SW480 (cell line): ENCODE data around the gene CDO1.
"Not testable (repeated sequence)": the region's sequence is repeated elsewhere in the genome, so short reads cannot be mapped to it uniquely, and the experiment has no call there.

Experiments
- DNase-seq: peaks from one replicate; pipeline ENCODE4 v3.0.0-alpha.2; 2016; ENCODE audit warnings: low spot score

Gene CDO1

GRCh38 chr5:115829913-115830312 is 13.5 kb upstream of the CDO1 start:
- no peak for DNase-seq

DNA sequence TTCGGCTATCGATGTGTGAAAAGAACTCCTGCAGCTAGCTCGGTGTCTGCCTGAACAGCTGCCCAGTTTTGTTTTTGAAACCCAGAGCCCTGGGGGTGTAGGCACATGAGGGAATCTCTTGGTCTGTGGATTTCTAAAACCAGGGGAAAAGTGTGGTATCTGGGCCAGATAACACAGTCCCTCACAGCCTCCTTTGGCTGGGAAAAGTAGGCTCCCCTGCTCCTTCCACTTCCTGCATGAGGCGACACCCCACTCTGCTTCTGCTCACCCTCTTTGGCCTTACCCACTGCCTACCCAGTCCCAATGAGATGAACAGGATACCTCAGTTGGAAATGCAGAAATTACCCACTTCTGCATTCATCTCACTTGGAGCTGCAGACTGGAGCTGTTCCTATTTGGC is 9.5 kb upstream of the CDO1 start:
- DNase-seq = no peak

DNA sequence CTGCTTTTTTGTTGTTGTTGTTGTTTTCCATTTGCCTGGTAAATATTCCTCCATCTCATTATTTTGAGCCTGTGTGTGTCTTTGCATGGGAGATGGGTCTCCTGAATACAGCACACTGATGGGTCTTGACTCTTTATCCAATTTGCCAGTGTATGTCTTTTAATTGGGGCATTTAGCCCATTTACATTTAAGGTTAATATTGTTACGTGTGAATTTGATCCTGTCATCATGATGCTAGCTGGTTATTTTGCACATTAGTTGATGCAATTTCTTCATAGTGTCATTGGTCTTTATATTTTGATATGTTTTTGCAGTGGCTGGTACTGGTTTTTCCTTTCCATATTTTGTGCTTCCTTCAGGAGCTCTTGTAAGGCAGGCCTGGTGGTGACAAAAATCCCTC is 8.5 kb upstream of the CDO1 start:
- not testable (repeated sequence) for DNase-seq

- no peak for DNase-seq
These were observed 4.4 kb upstream of the CDO1 start for GRCh38 chr5:115820846-115821245.

GRCh38 chr5:115818821-115819220 is 2.4 kb upstream of the CDO1 start:
- peak; percentile 32 for DNase-seq

DNA sequence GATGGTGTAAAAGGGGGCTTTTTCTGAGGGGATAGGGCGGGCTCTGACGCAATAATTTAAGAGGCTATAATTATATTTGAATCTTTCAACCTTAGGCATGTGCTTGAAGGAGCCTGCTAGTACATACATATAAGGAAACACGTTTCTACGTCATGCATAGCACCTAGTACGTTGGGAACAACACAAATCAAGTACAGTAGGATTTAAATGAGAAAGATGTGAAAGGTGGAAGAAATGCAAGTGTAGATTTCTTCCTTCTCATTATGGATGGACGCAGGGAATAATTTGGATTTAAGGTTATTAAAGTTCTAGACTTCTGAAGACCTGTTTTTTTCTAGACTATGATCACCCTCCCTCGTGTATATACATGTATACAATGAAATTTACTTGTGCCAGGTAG is 927 bp upstream of the CDO1 start:
- no peak for DNase-seq

GRCh38 chr5:115815693-115816225 is 700 bp downstream of the CDO1 start:
- no peak for DNase-seq

DNA sequence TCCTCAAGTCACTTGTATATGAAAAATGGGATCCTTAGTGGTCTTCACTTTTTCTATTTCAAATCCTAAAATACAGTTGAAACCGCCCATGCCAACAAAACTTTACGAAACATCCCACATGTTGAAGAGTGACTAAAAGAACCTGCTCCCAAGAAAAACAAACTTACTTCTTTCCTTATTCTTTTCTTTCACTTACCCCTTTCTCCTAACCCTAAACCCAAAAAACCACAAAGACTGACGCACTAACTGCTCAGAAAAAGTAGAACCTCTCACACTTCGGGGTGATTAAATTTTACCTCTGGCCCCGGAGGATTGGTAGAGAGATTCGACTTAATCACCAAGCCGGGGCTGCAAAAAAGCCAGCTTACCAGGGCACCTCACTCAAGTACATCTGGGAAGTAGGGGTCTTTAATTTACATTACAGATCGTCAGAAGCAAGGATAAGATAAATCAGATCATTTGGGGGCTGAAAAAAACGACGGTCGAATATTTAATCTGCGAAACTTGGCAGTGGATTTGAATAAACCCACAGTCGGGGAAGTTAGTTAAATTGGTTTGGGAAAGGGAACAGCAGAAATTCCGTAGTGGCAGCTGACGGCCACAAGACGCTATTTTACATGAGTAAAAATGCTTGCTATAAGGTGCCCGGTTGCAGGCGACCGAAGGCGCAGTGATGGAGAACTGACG is 1.3 kb downstream of the CDO1 start:
- DNase-seq = no peak

DNA sequence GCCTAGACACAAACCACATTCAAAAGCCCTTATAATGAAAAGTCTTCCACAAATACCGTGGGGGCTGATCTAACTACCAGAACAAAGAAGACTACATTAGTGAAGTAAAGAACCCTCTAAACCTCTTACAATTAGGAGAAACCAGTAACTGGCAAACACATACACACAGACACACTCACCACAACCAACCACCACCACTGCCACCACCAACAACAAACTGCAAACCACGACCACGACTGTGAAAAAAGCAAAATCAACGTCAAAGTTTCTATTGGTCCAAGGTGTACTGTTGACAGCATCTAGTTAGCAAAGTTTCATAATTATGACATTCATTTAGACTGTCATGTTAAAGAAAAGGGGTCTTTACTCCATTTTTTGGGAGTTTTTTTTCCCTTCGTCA is 2.7 kb downstream of the CDO1 start:
- DNase-seq = no peak

- no peak for DNase-seq
These were observed 4.1 kb downstream of the CDO1 start for GRCh38 chr5:115812372-115812771.

GRCh38 chr5:115811406-115811805 is 5.1 kb downstream of the CDO1 start:
- DNase-seq = no peak

GRCh38 chr5:115810761-115811160 is 5.7 kb downstream of the CDO1 start:
- DNase-seq = no peak

DNA sequence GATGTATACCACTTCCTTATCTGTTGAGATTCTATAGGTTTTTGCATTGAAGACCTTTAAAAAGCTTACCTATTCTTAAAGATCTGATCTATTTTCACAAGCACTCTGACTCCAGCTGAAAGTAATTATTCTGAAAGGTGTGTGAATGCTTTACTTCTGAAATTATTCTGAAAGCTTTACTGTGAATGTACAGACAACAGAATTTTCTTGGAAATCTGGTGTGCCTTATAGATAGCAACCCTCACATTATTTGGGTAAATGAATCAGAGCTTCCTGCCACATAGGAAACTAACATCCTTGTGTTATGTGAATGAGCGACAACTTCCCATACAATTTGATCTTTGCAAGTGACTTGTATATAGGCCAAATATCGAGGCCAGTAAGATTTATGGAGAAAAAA is 6.5 kb downstream of the CDO1 start:
- DNase-seq = no peak

DNA sequence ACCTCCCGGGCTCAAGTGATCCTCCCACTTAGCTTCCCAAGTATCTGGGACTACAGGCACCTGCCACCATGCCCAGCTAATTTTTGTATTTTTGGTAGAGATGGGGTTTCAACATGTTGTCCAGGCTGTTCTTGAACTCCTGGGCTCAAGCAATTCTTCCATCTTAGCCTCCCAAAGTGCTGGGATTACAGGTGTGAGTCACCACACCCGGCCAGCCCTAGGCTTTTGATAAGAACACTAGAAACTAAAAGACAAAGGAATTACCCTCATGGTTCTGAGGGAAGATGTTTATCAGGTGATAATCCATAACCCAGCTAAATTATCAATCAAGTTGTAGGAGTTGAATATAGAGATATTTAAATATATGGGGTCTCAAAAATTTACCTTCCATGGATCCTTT is 8.4 kb downstream of the CDO1 start:
- not testable (repeated sequence) for DNase-seq

DNA sequence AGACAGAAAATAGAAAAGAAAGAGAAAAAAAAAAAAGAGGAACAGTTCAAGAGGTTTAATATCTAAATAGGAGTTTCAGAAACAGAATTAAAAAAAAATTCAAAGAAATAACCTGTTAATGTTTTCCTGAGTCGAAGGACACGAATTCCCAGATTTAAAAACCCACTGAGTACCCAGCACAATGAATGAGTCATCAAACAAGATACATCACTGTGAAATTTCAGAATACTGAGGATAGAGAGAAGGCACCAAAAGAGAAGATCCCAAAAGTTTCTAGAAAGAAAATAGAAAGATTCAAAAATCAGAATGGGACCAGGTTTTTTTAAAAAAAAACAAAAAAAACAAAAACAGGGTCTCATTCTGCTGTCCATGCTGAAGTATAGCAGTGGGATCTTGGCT is 8.8 kb downstream of the CDO1 start:
- DNase-seq = no peak

- DNase-seq = no peak
These were observed 9.3 kb downstream of the CDO1 start for GRCh38 chr5:115806986-115807653.

- no peak for DNase-seq
These were observed 14.5 kb downstream of the CDO1 start for GRCh38 chr5:115801984-115802383.

DNA sequence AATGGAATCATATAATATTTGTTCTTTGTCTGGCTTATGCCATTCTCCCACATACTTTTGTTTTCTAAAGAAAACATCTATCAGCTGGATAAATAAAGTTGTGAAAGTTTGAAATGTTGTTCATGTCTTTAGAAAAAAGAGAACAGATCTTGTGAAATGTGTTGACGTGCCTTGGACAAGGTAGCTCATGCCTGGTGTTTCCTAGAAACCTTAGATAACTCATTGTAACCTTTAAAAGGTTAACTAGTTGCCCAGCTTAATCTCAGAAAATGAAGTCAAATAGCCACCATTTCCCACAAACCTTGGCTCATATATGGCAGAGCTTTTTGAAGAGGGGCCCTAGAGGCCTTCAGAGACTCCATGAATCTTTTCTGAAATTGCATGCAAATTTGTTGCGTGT is 15.3 kb downstream of the CDO1 start:
- no peak for DNase-seq

DNA sequence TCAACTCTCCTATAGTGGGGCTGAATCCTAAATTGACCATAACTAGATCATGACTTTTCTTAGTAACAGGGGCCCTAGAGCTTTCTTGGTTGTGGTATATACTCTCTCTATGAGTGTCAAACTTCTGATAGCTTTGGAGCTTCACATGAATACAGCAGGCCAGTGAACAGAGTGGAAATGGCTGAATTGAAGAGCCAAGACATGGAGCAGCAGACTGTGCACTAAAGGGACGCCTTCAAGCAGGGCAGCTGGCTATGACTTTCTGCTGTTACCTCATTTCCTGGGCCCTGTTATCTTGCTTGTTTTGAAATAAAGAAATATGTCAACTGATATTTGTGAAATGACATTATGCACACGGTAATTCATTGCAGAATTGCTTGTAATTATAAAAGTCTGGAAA is 16.4 kb downstream of the CDO1 start:
- DNase-seq = no peak

DNA sequence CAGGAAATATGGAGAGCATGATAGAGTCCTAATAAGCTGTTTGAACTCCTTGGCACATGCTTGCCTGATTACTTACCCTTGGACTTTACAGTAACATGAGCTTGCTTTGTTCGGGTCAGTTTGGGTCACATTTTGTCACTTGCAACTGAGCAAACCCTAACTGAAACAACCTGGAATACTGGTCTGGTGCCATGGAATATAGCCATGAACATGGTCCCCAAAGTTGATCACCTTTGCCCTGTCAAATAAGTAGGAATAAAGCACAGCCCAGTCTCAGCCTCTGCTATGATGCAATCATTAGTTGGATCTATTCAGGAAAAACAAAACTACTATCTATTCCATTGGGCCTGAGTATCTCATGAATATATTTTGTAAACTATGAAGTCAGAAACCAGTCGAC is 18.2 kb downstream of the CDO1 start:
- no peak for DNase-seq

- no peak for DNase-seq
These were observed 19.8 kb downstream of the CDO1 start for GRCh38 chr5:115796656-115797055.

GRCh38 chr5:115795700-115796099 is 20.8 kb downstream of the CDO1 start:
- peak; percentile 28 for DNase-seq

DNA sequence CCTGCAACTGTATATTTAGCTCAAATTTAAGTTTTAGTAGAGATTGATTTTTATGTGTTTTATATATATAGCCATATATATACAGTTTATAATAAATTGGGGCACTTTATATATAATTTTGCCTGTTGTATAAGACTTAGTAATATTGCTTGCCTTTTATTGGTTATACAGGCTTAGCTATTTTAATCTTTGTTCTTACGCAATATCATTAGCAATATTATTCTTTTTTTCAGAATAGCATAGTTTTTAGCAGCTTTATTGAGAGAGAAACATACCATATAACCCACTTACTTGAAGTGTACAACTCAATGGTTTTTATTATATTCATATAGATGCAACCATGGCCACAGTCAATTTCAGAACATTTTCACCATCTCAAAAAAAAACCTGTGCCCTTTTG is 28.0 kb downstream of the CDO1 start:
- DNase-seq = no peak

DNA sequence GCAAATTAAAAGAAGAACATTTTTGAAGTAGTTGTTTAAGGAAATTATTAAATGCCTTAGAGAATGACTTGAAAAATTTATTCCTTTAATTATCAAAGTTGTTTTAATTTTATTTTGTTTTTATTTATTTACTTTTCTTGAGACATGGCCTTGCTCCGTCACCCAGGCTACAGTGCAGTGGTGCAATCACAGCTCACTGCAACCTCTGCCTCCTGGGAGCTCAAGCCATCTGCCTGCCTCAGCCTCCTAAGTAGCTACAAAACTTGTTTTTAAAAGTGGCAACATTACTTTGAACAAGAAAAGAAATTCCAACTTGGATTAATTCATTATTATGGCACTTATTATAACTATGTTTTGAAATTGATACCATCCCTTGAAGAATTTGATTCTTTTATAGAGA is 29.0 kb downstream of the CDO1 start:
- DNase-seq = no peak
